NCI-H460 (cell line): ENCODE results near the gene PTCH1. TPM values are rescaled to one million over a fixed set of nuclear protein-coding genes. Genes with fewer than 3 reads are reported as not detected.

ENCODE experiments used
- DNase-seq: peaks from one replicate; pipeline ENCODE4 v3.0.0-alpha.2; 2016; ENCODE audit warnings: low read depth; ENCODE audit errors: extremely low read depth
- total RNA-seq: library from RNA; depleted of rRNA; stranded (reverse); fragments of >200 nt; shearing (Covaris generic); gene quantifications from 2 replicates; pipeline ENCODE4 v1.2.3, GENCODE V29; 2014

PTCH1 gene
- total RNA-seq, 1 experiment from 2014 or later, result 2.4 TPM

GRCh38 chr9:95468791-95469190 lies 48.0 kb downstream of the PTCH1 start:
- no peak for DNase-seq

DNA sequence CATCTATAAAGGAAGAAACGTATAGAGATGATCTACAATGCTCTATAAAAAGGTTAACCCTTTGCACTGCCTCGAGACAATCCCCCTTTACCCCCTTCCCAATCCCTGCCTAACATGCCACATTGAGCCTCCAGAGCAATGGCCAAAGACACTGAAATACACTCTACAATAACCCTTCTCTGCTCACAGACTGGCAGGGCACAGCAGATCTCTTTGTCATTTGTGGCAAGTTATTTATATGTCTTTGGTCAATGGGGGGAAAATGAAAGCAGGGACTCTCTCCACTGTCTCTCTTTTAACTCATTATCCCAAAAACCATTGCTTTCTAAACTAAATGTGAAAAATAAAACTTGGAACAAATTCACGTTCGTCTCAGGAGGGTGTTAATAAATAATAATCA lies 51.7 kb downstream of the PTCH1 start:
- no peak for DNase-seq

GRCh38 chr9:95463148-95464060 lies 53.4 kb downstream of the PTCH1 start:
- no peak for DNase-seq

GRCh38 chr9:95462249-95463147 lies 54.3 kb downstream of the PTCH1 start:
- no peak for DNase-seq

- no peak for DNase-seq
Observed at GRCh38 chr9:95461448-95462248, 55.1 kb downstream of the PTCH1 start.

DNA sequence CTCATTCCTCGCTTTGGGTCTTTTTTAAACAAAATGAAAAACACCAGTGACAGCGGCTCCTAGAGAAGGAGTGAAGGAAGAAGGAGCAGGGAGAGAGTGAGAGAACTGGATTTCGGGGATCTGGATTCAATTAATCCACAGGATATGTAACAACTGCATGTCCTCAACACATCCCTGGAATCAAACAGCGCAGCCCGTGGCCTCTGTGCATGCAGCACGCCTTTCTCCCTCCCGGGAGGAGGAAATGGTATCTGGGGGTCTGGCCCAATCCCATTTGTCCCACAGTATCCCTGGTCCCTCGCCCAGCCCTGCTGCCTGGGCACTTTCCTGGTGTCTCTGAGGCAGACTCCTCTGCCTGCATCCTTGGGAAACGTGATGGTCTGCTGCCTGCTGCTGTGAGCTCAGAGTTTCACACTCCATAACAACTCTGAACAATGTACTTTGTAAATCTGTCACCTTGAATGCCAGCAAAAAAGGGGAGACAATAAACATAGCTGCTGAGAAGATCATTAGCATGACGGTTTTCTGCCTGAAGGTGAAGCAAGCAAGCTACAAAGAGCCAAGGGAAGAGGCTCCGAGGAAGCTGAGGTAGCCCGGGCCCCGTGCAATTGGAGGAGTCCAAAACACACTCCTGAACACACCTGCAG lies 56.1 kb downstream of the PTCH1 start:
- DNase-seq, result no peak

- no peak for DNase-seq
Observed at GRCh38 chr9:95459851-95460517, 56.8 kb downstream of the PTCH1 start.

DNA sequence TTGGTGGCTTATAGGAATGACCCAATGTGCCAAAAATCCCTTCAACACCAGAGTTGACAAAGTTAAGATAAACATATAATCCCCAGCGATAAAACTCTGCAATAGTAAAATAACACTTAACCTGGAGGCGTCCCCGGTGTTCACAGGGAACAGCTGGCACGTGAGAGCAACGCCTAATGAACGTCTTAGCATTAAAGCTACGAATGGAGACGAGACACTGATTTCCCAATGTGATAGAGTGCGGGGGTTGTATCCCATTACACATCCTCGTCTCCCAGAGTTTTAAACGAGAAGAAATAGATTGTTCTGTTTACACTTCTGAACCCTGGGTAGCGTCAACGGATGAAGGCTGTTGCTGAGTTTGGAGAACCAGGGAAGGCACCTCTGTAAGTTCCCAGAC lies 57.6 kb downstream of the PTCH1 start:
- DNase-seq, result no peak

- DNase-seq, result no peak
Observed at GRCh38 chr9:95458666-95459065, 58.1 kb downstream of the PTCH1 start.

DNA sequence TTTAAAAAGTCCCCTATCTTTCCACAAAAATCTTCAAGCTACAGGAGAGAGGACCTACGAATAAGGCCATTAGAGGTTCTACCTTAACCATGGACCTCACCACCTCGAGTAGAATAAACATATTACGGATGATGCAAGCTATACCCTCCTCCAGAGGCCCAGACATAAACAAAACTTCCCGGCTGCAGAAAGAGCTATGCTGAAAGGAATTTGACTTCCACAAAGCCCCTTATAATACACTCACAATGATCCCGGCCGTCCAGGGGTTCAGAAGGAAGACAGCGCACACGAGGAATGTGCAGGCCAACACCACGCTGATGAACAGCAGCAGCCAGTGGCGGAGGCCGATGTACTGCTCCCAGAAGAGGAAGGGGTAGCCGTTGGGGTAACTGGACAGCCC lies 59.0 kb downstream of the PTCH1 start:
- no peak for DNase-seq

GRCh38 chr9:95455714-95456113 lies 61.1 kb downstream of the PTCH1 start:
- no peak for DNase-seq

DNA sequence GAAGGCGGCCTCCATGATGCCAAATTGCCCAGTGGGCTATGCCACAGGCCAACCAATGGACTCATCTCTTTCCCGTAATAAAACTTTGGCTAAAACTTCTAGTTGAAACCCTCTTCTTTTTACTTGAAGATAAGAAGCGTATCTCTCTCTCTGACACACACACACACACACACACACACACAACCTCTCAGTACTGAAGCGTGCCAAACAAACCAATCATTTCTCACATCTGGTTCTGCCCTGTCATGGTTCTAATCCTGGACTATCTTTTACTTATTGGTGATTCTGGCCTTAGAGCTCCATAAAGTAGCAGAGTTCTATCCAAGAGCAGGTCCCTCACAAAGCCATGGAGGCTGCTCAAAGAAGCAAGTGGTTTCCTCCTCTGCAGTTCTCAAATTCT lies 64.6 kb downstream of the PTCH1 start:
- DNase-seq, result no peak

DNA sequence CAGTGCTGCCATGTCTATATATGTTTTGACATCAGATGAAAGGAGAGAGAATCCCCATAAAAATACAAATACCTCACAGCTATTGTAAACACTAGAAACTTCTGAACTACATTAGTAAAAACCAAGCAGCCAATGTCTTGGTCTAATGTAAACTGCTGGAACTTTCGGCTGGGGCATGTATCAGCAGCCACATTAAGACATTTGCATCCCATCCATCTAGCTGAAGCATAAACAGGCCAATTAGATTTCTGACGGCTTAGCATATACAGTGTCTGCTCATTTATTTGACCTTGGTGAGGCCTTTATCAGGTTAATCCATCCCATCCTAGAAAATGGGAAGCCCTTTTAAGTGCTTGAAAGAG lies 65.7 kb downstream of the PTCH1 start:
- DNase-seq, result no peak

GRCh38 chr9:95450171-95451064 lies 66.4 kb downstream of the PTCH1 start:
- no peak for DNase-seq

- DNase-seq, result no peak
Observed at GRCh38 chr9:95449016-95449415, 67.8 kb downstream of the PTCH1 start.

DNA sequence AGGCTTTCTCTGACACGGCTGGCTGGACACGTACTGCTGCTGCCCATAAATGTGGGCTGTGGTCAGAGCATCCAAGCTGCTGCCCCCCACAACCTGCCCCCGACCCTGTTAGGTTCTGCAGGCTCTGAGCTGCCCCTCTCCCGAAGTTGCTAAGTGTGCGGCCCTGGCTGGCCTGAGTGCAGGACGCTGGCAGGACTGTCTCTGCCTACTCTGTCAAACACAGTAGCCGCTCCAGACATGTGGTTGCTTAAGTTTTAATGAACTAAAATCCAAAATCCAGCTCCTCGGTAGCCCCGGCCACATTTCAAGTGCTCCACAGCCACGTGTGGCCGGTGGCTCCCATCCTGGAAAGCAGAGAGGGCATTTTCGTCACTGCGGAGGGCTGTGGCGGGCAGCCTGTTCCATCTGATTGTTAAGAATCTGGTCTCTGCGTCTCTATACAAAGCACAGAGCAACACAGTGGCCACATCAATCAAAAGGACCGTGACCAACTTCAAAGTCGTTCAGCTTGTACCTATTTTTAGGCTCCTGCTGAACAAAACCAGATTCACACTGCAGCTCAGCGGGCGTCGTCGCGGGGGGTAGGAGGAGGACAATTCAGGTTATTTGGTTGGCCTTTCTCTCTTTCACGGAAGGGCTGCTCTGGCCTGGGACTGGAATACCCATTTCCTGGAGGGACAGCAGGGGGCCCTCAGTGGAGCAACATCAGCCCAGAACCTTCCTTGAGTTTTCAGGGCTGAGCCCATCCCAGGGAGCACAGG lies 68.9 kb downstream of the PTCH1 start:
- DNase-seq, result no peak

DNA sequence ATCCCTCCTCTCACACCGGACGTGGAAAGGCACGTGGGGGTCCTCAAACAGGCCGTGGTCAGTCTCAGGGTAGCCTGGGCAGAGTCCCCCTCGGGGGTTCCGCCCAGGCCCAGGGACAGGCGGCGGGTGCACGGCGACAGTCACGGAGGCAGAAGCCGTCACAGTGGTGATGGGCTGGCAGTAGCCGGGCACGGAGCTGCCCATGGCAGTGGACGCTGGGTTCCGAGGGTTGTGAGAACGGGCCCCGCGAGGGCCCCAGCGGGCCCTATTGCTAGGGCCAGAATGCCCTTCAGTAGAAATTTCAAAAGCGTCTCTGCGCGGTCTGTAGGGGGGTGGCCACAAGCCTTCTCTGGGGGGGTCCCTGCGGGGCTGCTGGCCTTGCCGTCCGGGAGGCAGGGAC lies 69.8 kb downstream of the PTCH1 start:
- DNase-seq, result no peak

- no peak for DNase-seq
Observed at GRCh38 chr9:95446259-95446658, 70.5 kb downstream of the PTCH1 start.
